SH-SY5Y (cell line): Measurements from ENCODE around the gene STK16.

ENCODE experiments used
- GATA2 ChIP-seq: IDR thresholded peaks from 2 replicates; pipeline ENCODE4 v1.6.1; 2011; ENCODE audit warnings: mild to moderate bottlenecking, low read depth, low read length
- GATA3 ChIP-seq: IDR thresholded peaks from 2 replicates; pipeline ENCODE4 v1.6.1; 2011; ENCODE audit warnings: low read depth, mild to moderate bottlenecking, low read length, moderate library complexity

- no peak for TF ChIP-seq GATA2
- no peak for TF ChIP-seq GATA3
These were observed 25.3 kb upstream of the STK16 start for GRCh38 chr2:219219784-219220532.
